Fibroblast of villous mesenchyme (primary cell): Measurements from ENCODE around the gene TMPO. TPM values are rescaled to one million over a fixed set of nuclear protein-coding genes. Genes with fewer than 3 reads are reported as not detected.
"Not testable (repeated sequence)": the region's sequence is repeated elsewhere in the genome, so short reads cannot be mapped to it uniquely, and the experiment has no call there.

Experiments used
- DNase-seq: peaks from one replicate; pipeline ENCODE4 v3.0.0-alpha.2; 2010; ENCODE audit warnings: low read depth
- H3K4me3 ChIP-seq: 2 replicates; pipeline ENCODE4 v1.5.1; 2011; ENCODE audit warnings: low read depth, mild to moderate bottlenecking, low read length
- CTCF ChIP-seq: IDR thresholded peaks from 2 replicates; pipeline ENCODE4 v1.5.1; 2012; ENCODE audit warnings: low read depth, mild to moderate bottlenecking, low read length; ENCODE audit not compliant: insufficient read depth
- total RNA-seq: library from RNA; depleted of rRNA; stranded (reverse); fragments of >200 nt; gene quantifications from 2 replicates; pipeline ENCODE4 v1.2.3, GENCODE V29; 2012

Gene TMPO
- total RNA-seq, 1 donor: 124 TPM

- H3K4me3 ChIP-seq: no peak overlapping the region
Observed at GRCh38 chr12:98492580-98493140, 22.7 kb upstream of the TMPO start.

GRCh38 chr12:98501266-98501629 is 14.1 kb upstream of the TMPO start:
- DNase-seq: not testable (repeated sequence)

More at GRCh38 chr12:98492580-98493140, 22.7 kb upstream of the TMPO start:
- no peak for DNase-seq
- no peak for TF ChIP-seq CTCF

GRCh38 chr12:98503342-98503591 is 12.1 kb upstream of the TMPO start:
- peak overlapping the region; percentile 83 for H3K4me3 ChIP-seq
- no peak for TF ChIP-seq CTCF
- peak; percentile 96 for DNase-seq

More at GRCh38 chr12:98501266-98501629, 14.1 kb upstream of the TMPO start:
- H3K4me3 ChIP-seq: not testable (repeated sequence)

GRCh38 chr12:98503592-98504367 is 11.6 kb upstream of the TMPO start:
- TF ChIP-seq CTCF: no peak
- H3K4me3 ChIP-seq: peak overlapping the region; percentile 83
- DNase-seq: peak; percentile 95

GRCh38 chr12:98504368-98504617 is 11.1 kb upstream of the TMPO start:
- peak overlapping the region; percentile 83 for H3K4me3 ChIP-seq
- TF ChIP-seq CTCF: no peak

GRCh38 chr12:98509063-98509462 is 6.3 kb upstream of the TMPO start:
- no peak overlapping the region for H3K4me3 ChIP-seq
- no peak for DNase-seq
- no peak for TF ChIP-seq CTCF

More at GRCh38 chr12:98504368-98504617, 11.1 kb upstream of the TMPO start:
- no peak for DNase-seq

- H3K4me3 ChIP-seq, DNase-seq: not testable (repeated sequence)
Observed at GRCh38 chr12:98511806-98512205, 3.6 kb upstream of the TMPO start.

GRCh38 chr12:98513379-98514322 is 1.7 kb upstream of the TMPO start:
- H3K4me3 ChIP-seq: peak overlapping the region; percentile 96
- TF ChIP-seq CTCF: no peak

More at GRCh38 chr12:98513379-98514322, 1.7 kb upstream of the TMPO start:
- DNase-seq: no peak
